ENCODE measurements around the gene STAB2.

- TF ChIP-seq, protein P1, sequence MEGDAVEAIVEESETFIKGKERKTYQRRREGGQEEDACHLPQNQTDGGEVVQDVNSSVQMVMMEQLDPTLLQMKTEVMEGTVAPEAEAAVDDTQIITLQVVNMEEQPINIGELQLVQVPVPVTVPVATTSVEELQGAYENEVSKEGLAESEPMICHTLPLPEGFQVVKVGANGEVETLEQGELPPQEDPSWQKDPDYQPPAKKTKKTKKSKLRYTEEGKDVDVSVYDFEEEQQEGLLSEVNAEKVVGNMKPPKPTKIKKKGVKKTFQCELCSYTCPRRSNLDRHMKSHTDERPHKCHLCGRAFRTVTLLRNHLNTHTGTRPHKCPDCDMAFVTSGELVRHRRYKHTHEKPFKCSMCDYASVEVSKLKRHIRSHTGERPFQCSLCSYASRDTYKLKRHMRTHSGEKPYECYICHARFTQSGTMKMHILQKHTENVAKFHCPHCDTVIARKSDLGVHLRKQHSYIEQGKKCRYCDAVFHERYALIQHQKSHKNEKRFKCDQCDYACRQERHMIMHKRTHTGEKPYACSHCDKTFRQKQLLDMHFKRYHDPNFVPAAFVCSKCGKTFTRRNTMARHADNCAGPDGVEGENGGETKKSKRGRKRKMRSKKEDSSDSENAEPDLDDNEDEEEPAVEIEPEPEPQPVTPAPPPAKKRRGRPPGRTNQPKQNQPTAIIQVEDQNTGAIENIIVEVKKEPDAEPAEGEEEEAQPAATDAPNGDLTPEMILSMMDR (IDR thresholded peaks at IDR 0.05), result no peak
- no peak for TF ChIP-seq POLR2A (IDR thresholded peaks at IDR 0.05)
Observed at GRCh38 chr12:103657331-103657730, 70.3 kb downstream of the STAB2 start.
